H9 (cell line): Measurements from ENCODE around the gene ARPP21. TPM values are rescaled to one million over a fixed set of nuclear protein-coding genes. Genes with fewer than 3 reads are reported as not detected.

ENCODE experiments used
- DNase-seq: peaks from one replicate; pipeline ENCODE4 v3.0.0-alpha.2; 2017
- H2AFZ ChIP-seq: one replicate; pipeline ENCODE4 v1.6.1; 2013; ENCODE audit warnings: mild to moderate bottlenecking, low read length, control low read depth, moderate library complexity
- H2AK5ac ChIP-seq: 2 replicates; pipeline ENCODE4 v1.6.1; 2013; ENCODE audit warnings: low read length, control low read depth, mixed read lengths; ENCODE audit not compliant: insufficient read length
- H2BK120ac ChIP-seq: one replicate; pipeline ENCODE4 v1.6.1; 2013; ENCODE audit warnings: low read depth, mild to moderate bottlenecking, low read length, control low read depth, inconsistent platforms; ENCODE audit not compliant: poor library complexity, severe bottlenecking
- H2BK12ac ChIP-seq: 2 replicates; pipeline ENCODE4 v1.6.1; 2013; ENCODE audit warnings: low read length, control low read depth, mixed read lengths, low read depth; ENCODE audit not compliant: insufficient read length
- H2BK15ac ChIP-seq: 2 replicates; pipeline ENCODE4 v1.6.1; 2013; ENCODE audit warnings: low read depth, low read length, control low read depth
- H2BK20ac ChIP-seq: one replicate; pipeline ENCODE4 v1.6.1; 2013; ENCODE audit warnings: low read depth, mild to moderate bottlenecking, low read length, control low read depth, inconsistent platforms; ENCODE audit not compliant: poor library complexity, severe bottlenecking
- H2BK5ac ChIP-seq: 2 replicates; pipeline ENCODE4 v1.6.1; 2013; ENCODE audit warnings: low read length, control low read depth, mixed read lengths; ENCODE audit not compliant: insufficient read length
- H3K14ac ChIP-seq: 2 replicates; pipeline ENCODE4 v1.6.1; 2013; ENCODE audit warnings: low read length, control low read depth; ENCODE audit not compliant: insufficient read depth
- H3K18ac ChIP-seq: 2 replicates; pipeline ENCODE4 v1.6.1; 2013; ENCODE audit warnings: low read depth, mild to moderate bottlenecking, mixed read lengths, low read length, control low read depth; ENCODE audit not compliant: insufficient read length
- H3K23ac ChIP-seq: 2 replicates; pipeline ENCODE4 v1.6.1; 2013; ENCODE audit warnings: low read length, control low read depth, mixed read lengths, low read depth; ENCODE audit not compliant: insufficient read length
- H3K23me2 ChIP-seq: 2 replicates; pipeline ENCODE4 v1.6.1; 2013; ENCODE audit warnings: low read depth, mild to moderate bottlenecking, mixed read lengths, low read length, control low read depth; ENCODE audit not compliant: insufficient read length, poor library complexity, severe bottlenecking
- H3K27ac ChIP-seq: 2 replicates; pipeline ENCODE4 v1.5.1; 2013; ENCODE audit warnings: low read length, control low read depth, mixed read lengths, low read depth; ENCODE audit not compliant: insufficient read length
- H3K27me3 ChIP-seq: 2 replicates; pipeline ENCODE4 v1.6.1; 2013; ENCODE audit warnings: low read length, control low read depth, inconsistent platforms; ENCODE audit not compliant: insufficient read depth
- H3K4ac ChIP-seq: 2 replicates; pipeline ENCODE4 v1.6.1; 2013; ENCODE audit warnings: low read depth, mild to moderate bottlenecking, control low read depth, inconsistent platforms, low read length, moderate library complexity
- H3K4me1 ChIP-seq: 2 replicates; pipeline ENCODE4 v1.6.1; 2013; ENCODE audit warnings: low read length, control low read depth, inconsistent platforms; ENCODE audit not compliant: insufficient read depth
- H3K4me2 ChIP-seq: 2 replicates; pipeline ENCODE4 v1.6.1; 2013; ENCODE audit warnings: low read length, control low read depth, mixed read lengths; ENCODE audit not compliant: insufficient read length, insufficient read depth
- H3K56ac ChIP-seq: 2 replicates; pipeline ENCODE4 v1.6.1; 2013; ENCODE audit warnings: low read depth, mild to moderate bottlenecking, mixed read lengths, low read length, control low read depth; ENCODE audit not compliant: insufficient read length
- H3K79me1 ChIP-seq: 2 replicates; pipeline ENCODE4 v1.6.1; 2013; ENCODE audit warnings: low read depth, mild to moderate bottlenecking, moderate library complexity, low read length, control low read depth, inconsistent platforms; ENCODE audit not compliant: insufficient read depth, poor library complexity, severe bottlenecking
- H3K79me2 ChIP-seq: 2 replicates; pipeline ENCODE4 v1.6.1; 2013; ENCODE audit warnings: low read length, control low read depth, inconsistent platforms; ENCODE audit not compliant: insufficient read depth
- H3K9ac ChIP-seq: 2 replicates; pipeline ENCODE4 v1.6.1; 2013; ENCODE audit warnings: low read length, control low read depth, mixed read lengths; ENCODE audit not compliant: insufficient read length; ENCODE audit errors: extremely low read depth
- H3K9me3 ChIP-seq: one replicate; pipeline ENCODE4 v1.6.1; 2013; ENCODE audit warnings: low read depth, low read length, inconsistent platforms; ENCODE audit not compliant: control insufficient read depth
- H3T11ph ChIP-seq: one replicate; pipeline ENCODE4 v1.6.1; 2013; ENCODE audit warnings: mild to moderate bottlenecking, low read length, control low read depth, inconsistent platforms
- H4K20me1 ChIP-seq: one replicate; pipeline ENCODE4 v1.6.1; 2013; ENCODE audit not compliant: control insufficient read depth, insufficient read length, insufficient read depth
- H4K5ac ChIP-seq: 2 replicates; pipeline ENCODE4 v1.6.1; 2013; ENCODE audit warnings: low read depth, mild to moderate bottlenecking, mixed read lengths, low read length, control low read depth; ENCODE audit not compliant: insufficient read length
- H4K8ac ChIP-seq: replicated peaks from 2 replicates; pipeline ENCODE4 v1.6.1; 2013; ENCODE audit warnings: low read length, control low read depth, mixed read lengths, low read depth; ENCODE audit not compliant: insufficient read length
- H4K91ac ChIP-seq: 2 replicates; pipeline ENCODE4 v1.6.1; 2013; ENCODE audit warnings: low read depth, mild to moderate bottlenecking, moderate library complexity, mixed read lengths, low read length, control low read depth; ENCODE audit not compliant: insufficient read length
- H3K27ac Mint-ChIP-seq, 3 experiments: 2 replicates in 2 of 3; 3 replicates in 1 of 3; pipeline ENCODE4 v1.8.0; 2020 to 2021; ENCODE audit warnings: mixed read lengths in 3 of 3, mild to moderate bottlenecking in 1 of 3, moderate library complexity in 1 of 3
- H3K27me3 Mint-ChIP-seq: 2 replicates; pipeline ENCODE4 v1.8.0; 2021; ENCODE audit warnings: low read depth, mild to moderate bottlenecking, moderate library complexity, mixed read lengths
- H3K36me3 Mint-ChIP-seq, 3 experiments: 2 replicates in 2 of 3; 3 replicates in 1 of 3; pipeline ENCODE4 v1.8.0; 2020 to 2021; ENCODE audit warnings: low read depth in 3 of 3, mixed read lengths in 3 of 3; ENCODE audit not compliant: insufficient read depth in 1 of 3
- H3K4me1 Mint-ChIP-seq, 2 experiments: 2 replicates each; pipeline ENCODE4 v1.8.0; 2020; ENCODE audit warnings: mixed read lengths in 2 of 2
- H3K4me3 Mint-ChIP-seq, 2 experiments: 2 replicates in 1 of 2; 3 replicates in 1 of 2; pipeline ENCODE4 v1.8.0; 2020 to 2021; ENCODE audit warnings: mild to moderate bottlenecking in 2 of 2, mixed read lengths in 2 of 2, moderate library complexity in 1 of 2
- H3K9me3 Mint-ChIP-seq, 2 experiments: 2 replicates in 1 of 2; 3 replicates in 1 of 2; pipeline ENCODE4 v1.8.0; 2020; ENCODE audit warnings: mild to moderate bottlenecking in 2 of 2, mixed read lengths in 2 of 2, moderate library complexity in 1 of 2
- CTCF ChIP-seq: fragments of 200-600 bp; sonication (generic); conservative IDR thresholded peaks from 3 replicates; pipeline ENCODE4 v1.8.0; 2021; ENCODE audit warnings: antibody characterized with exemption, mild to moderate bottlenecking
- WGBS: extraction: QIAGEN DNeasy Blood & Tissue Kit; methylation state at CpG from one replicate; pipeline ENCODE4 v1.1.7; 2013; ENCODE audit warnings: missing lambda C conversion rate, low lambda C conversion rate, mixed read lengths; ENCODE audit not compliant: insufficient read length; ENCODE audit errors: extremely low coverage; 5-methylcytosine and 5-hydroxymethylcytosine counted together
- total RNA-seq: library from RNA; stranded (reverse); gene quantifications from 2 replicates; pipeline ENCODE4 v1.2.1, GENCODE V29; 2021

Gene ARPP21
- total RNA-seq, 1 experiment from 2014 or later = not detected

- Mint-ChIP-seq H3K27ac (no peak overlapping the region), H3K9me3 (no peaks in the 10 kb centered on the region), H3K36me3 (no peaks in the 10 kb centered on the region), H3K27me3 (peaks cover 4% of the 10 kb centered on the region), H3K4me1 (no peaks in the 10 kb centered on the region), H3K4me3 (no peak overlapping the region)
- no peak overlapping the region for H3K4ac ChIP-seq
- no peak overlapping the region for H4K5ac ChIP-seq
- no CpG with 5 or more reads among the region's 7 CpGs for WGBS
- no peak overlapping the region for H2BK20ac ChIP-seq
- no peaks in the 10 kb centered on the region for H3K27me3 ChIP-seq
- H3K4me2 ChIP-seq = no peak overlapping the region
- no peak overlapping the region for H3K27ac ChIP-seq
- no peak overlapping the region for H4K91ac ChIP-seq
- no peak for DNase-seq
- H4K20me1 ChIP-seq = no peaks in the 10 kb centered on the region
- no peak overlapping the region for H3K14ac ChIP-seq
- no peak overlapping the region for H3K23ac ChIP-seq
- no peak overlapping the region for H3K18ac ChIP-seq
- H3K4me1 ChIP-seq = no peaks in the 10 kb centered on the region
- no peak overlapping the region for H2BK5ac ChIP-seq
- H2AK5ac ChIP-seq = no peak overlapping the region
- H3K9me3 ChIP-seq = no peaks in the 10 kb centered on the region
- no peak for TF ChIP-seq CTCF
- no peak overlapping the region for H2BK120ac ChIP-seq
- no peak overlapping the region for H2BK15ac ChIP-seq
- no peaks in the 10 kb centered on the region for H3K79me2 ChIP-seq
- H2AFZ ChIP-seq = no peak overlapping the region
- H3K56ac ChIP-seq = no peak overlapping the region
- no peak overlapping the region for H2BK12ac ChIP-seq
- H3K79me1 ChIP-seq = no peaks in the 10 kb centered on the region
- no peak overlapping the region for H3K9ac ChIP-seq
- H3T11ph ChIP-seq = no peak overlapping the region
- no peak overlapping the region for H4K8ac ChIP-seq
- H3K23me2 ChIP-seq = no peaks in the 10 kb centered on the region
These were observed 39.4 kb downstream of the ARPP21 start for GRCh38 chr3:35678643-35679161.
